Keratinocyte (primary cell): ENCODE measurements around the gene MID1. TPM values are rescaled to one million over a fixed set of nuclear protein-coding genes. Genes with fewer than 3 reads are reported as not detected.

Source experiments
- DNase-seq: peaks from one replicate; pipeline ENCODE4 v3.0.0-alpha.2; 2011; ENCODE audit warnings: low read depth, missing footprints, low spot score
- FAIRE-seq: peaks from 2 replicates; lab custom pipeline; 2011; peaks lifted over from hg19 to GRCh38; lab: Jason Lieb, UNC
- H2AFZ ChIP-seq: 2 replicates; pipeline ENCODE4 v1.6.0; 2012; ENCODE audit warnings: low read length, control low read depth, inconsistent platforms; ENCODE audit not compliant: control insufficient read depth
- H3K27ac ChIP-seq: 2 replicates; pipeline ENCODE4 v1.5.1; 2011; ENCODE audit warnings: low read length; ENCODE audit not compliant: control insufficient read depth, insufficient read depth
- H3K27me3 ChIP-seq: 3 replicates; pipeline ENCODE4 v1.6.0; 2011; ENCODE audit warnings: low read length; ENCODE audit not compliant: control insufficient read depth, insufficient read depth; ENCODE audit errors: extremely low read depth
- H3K36me3 ChIP-seq, 2 experiments: 2 replicates in 1 of 2; 3 replicates in 1 of 2; pipeline ENCODE4 v1.5.1; 2011; ENCODE audit warnings: low read length in 2 of 2, mild to moderate bottlenecking in 1 of 2; ENCODE audit not compliant: control insufficient read depth in 2 of 2, insufficient read depth in 2 of 2; ENCODE audit errors: extremely low read depth in 1 of 2
- H3K4me1 ChIP-seq: 3 replicates; pipeline ENCODE4 v1.5.1; 2011; ENCODE audit warnings: low read length; ENCODE audit not compliant: control insufficient read depth, insufficient read depth; ENCODE audit errors: extremely low read depth
- H3K4me2 ChIP-seq: 3 replicates; pipeline ENCODE4 v1.6.0; 2011; ENCODE audit warnings: low read depth, low read length; ENCODE audit not compliant: control insufficient read depth, insufficient read depth; ENCODE audit errors: extremely low read depth
- H3K4me3 ChIP-seq, 3 experiments: fragments of 200-600 bp in 1 of 3; sonication (generic) in 1 of 3; 2 replicates in 2 of 3; 3 replicates in 1 of 3; pipeline ENCODE4 v1.5.1; 2011 to 2016; ENCODE audit warnings: low read length in 3 of 3, mild to moderate bottlenecking in 3 of 3, control low read depth in 2 of 3, inconsistent platforms in 1 of 3, low read depth in 1 of 3, mixed read lengths in 1 of 3, mixed run types in 1 of 3, moderate library complexity in 1 of 3; ENCODE audit not compliant: control insufficient read depth in 2 of 3, insufficient read depth in 2 of 3; ENCODE audit errors: extremely low read depth in 1 of 3
- H3K79me2 ChIP-seq: 2 replicates; pipeline ENCODE4 v1.6.0; 2012; ENCODE audit warnings: low read length; ENCODE audit not compliant: control insufficient read depth, insufficient read depth
- H3K9ac ChIP-seq: 3 replicates; pipeline ENCODE4 v1.6.0; 2011; ENCODE audit warnings: low read length; ENCODE audit not compliant: control insufficient read depth, insufficient read depth; ENCODE audit errors: extremely low read depth
- H3K9me1 ChIP-seq: 3 replicates; pipeline ENCODE4 v1.6.0; 2011; ENCODE audit warnings: low read length; ENCODE audit not compliant: control insufficient read depth, insufficient read depth; ENCODE audit errors: extremely low read depth
- H3K9me3 ChIP-seq: 2 replicates; pipeline ENCODE4 v1.5.1; 2012; ENCODE audit warnings: low read depth, low read length; ENCODE audit not compliant: control insufficient read depth
- H4K20me1 ChIP-seq: 3 replicates; pipeline ENCODE4 v1.6.0; 2011; ENCODE audit warnings: low read length; ENCODE audit not compliant: control insufficient read depth, insufficient read depth; ENCODE audit errors: extremely low read depth
- EZH2 ChIP-seq: IDR thresholded peaks from one replicate; pipeline ENCODE4 v1.6.1; 2012; ENCODE audit warnings: inconsistent platforms, mild to moderate bottlenecking, low read length, moderate library complexity
- dilution Hi-C: fragments of 300-500 bp; cut with MboI; formaldehyde crosslinking; loops from one replicate; pipeline ENCODE4 v1.7.0; 2020; ENCODE audit warnings: low sequenced_read_pairs; ENCODE audit not compliant: extremely low pct_ligation_motif_present
- polyA plus RNA-seq, 5 experiments: library from polyadenylated mRNA; depleted of rRNA in 3 of 5; stranded (reverse) in 3 of 5; stranded (forward) in 1 of 5; unstranded in 1 of 5; fragments of >200 nt; gene quantifications; 1 replicate in 1 of 5; 2 replicates in 3 of 5; 3 replicates in 1 of 5; pipeline versions ENCODE4 v1.2.1 to v1.2.3, GENCODE V29; 2011 to 2012; ENCODE audit warnings: missing spikeins in 2 of 5, low read depth in 1 of 5, low replicate concordance in 1 of 5
- TF ChIP-seq, protein P1 (sequence below), 3 experiments: IDR thresholded peaks in 1 of 3; conservative IDR thresholded peaks in 1 of 3; optimal IDR thresholded peaks in 1 of 3; 2 replicates in 2 of 3; 3 replicates in 1 of 3; pipeline versions ENCODE3 to v1.5.1; 2011; ENCODE audit warnings: low read length in 3 of 3, mild to moderate bottlenecking in 3 of 3, moderate library complexity in 2 of 3, control low read depth in 1 of 3, inconsistent platforms in 1 of 3; ENCODE audit not compliant: insufficient read depth in 2 of 3; ENCODE audit errors: extremely low read depth in 1 of 3

MID1 gene
- polyA plus RNA-seq, 1 donor (not counting 4 experiments of a cell fraction or from before 2014, with no cell fraction given), result 9.2 TPM

DNA sequence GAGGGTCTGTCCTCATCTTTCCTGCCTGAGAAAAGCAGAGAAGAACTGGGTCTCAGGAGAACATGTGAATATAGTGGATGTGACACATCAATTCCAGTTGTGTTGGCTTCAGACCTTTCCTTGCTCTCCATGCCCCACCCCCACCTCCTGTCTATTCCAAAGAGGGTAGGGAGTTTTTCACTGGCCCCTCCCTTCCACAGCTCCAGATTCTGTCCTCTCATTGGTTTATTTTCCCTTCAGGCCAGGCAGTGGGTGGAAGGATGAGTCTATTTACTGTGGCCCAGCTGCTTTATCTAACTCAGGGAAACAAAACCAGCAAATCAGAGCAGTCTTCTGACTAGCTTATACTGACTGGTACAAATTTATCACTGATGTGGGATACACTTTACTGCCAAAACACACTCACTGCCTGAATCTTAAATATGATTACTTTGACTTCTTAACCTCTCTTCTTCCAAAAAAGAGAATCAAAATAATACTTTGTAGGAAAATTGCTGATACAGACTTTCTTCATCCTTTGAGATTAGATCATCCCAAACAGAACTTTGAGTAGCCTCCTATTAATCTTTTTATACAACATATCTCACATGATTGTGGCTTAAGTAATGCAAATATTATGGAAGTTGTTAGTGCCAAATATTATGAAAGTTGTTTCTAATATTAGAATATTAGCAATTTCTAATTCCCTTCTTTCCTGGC is 221.2 kb downstream of the MID1 start:
- Histone ChIP-seq H3K4me3 (no peak overlapping the region), H3K36me3 (no peaks in the 10 kb centered on the region), H3K9me3 (no peaks in the 10 kb centered on the region), H3K27ac (no peak overlapping the region), H4K20me1 (no peaks in the 10 kb centered on the region), H3K9me1 (no peaks in the 10 kb centered on the region), H3K4me1 (no peaks in the 10 kb centered on the region), H3K27me3 (no peaks in the 10 kb centered on the region), H2AFZ (no peak overlapping the region), H3K79me2 (no peaks in the 10 kb centered on the region), H3K4me2 (no peak overlapping the region), H3K9ac (no peak overlapping the region)
- FAIRE-seq, result no peak
- TF ChIP-seq EZH2, result no peak
- TF ChIP-seq, protein P1, sequence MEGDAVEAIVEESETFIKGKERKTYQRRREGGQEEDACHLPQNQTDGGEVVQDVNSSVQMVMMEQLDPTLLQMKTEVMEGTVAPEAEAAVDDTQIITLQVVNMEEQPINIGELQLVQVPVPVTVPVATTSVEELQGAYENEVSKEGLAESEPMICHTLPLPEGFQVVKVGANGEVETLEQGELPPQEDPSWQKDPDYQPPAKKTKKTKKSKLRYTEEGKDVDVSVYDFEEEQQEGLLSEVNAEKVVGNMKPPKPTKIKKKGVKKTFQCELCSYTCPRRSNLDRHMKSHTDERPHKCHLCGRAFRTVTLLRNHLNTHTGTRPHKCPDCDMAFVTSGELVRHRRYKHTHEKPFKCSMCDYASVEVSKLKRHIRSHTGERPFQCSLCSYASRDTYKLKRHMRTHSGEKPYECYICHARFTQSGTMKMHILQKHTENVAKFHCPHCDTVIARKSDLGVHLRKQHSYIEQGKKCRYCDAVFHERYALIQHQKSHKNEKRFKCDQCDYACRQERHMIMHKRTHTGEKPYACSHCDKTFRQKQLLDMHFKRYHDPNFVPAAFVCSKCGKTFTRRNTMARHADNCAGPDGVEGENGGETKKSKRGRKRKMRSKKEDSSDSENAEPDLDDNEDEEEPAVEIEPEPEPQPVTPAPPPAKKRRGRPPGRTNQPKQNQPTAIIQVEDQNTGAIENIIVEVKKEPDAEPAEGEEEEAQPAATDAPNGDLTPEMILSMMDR (optimal IDR thresholded peaks at IDR 0.05 in 1 of 3, IDR thresholded peaks at IDR 0.05 in 1 of 3, conservative IDR thresholded peaks at IDR 0.05 in 1 of 3; ENCODE audit: extremely low read depth in 1 of 3, insufficient read depth in 2 of 3, low read length in 3 of 3), result no peak
- dilution Hi-C loops, result no loop called here
- no peak for DNase-seq

DNA sequence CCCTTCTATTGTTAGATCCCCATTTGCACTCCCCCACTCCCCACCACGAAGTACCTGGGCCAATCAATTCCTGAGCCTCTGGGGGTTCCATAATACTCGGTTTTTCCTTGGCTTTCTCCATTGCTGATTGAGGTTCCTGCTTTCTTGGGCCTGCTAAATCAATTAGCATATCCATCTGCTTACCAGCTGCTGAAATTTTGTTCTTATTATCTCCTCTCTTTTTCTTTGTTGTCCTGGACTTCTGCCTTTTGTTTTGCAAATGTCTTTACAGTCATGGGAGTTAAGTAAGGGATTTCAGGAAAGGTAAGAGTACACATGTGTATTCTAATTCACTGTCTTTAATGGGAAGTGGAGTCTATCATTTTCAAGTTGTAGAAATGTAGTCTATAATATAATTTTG is 222.2 kb downstream of the MID1 start:
- Histone ChIP-seq H3K79me2 (no peaks in the 10 kb centered on the region), H3K9me3 (no peaks in the 10 kb centered on the region), H3K4me3 (no peak overlapping the region), H3K4me2 (no peak overlapping the region), H3K27ac (no peak overlapping the region), H3K9me1 (no peaks in the 10 kb centered on the region), H2AFZ (no peak overlapping the region), H3K4me1 (no peaks in the 10 kb centered on the region), H3K36me3 (no peaks in the 10 kb centered on the region), H4K20me1 (no peaks in the 10 kb centered on the region), H3K27me3 (no peaks in the 10 kb centered on the region), H3K9ac (no peak overlapping the region)
- FAIRE-seq (no peak), DNase-seq (no peak)
- no peak for TF ChIP-seq EZH2
- TF ChIP-seq, protein P1 (optimal IDR thresholded peaks at IDR 0.05 in 1 of 3, IDR thresholded peaks at IDR 0.05 in 1 of 3, conservative IDR thresholded peaks at IDR 0.05 in 1 of 3; ENCODE audit: extremely low read depth in 1 of 3, insufficient read depth in 2 of 3, low read length in 3 of 3), result no peak
- dilution Hi-C loops, result no loop called here
